Pancreas (tissue), 10 donors: Measurements from ENCODE around the gene SDHAF1. TPM values are rescaled to one million over a fixed set of nuclear protein-coding genes. Genes with fewer than 3 reads are reported as not detected.

Source experiments
- ATAC-seq, 4 donors: fragments of 200-7000 bp; cut with Tn5 transposase; one replicate each; pipeline versions ENCODE4 v1.8.0 to v1.9.1; 2020; ENCODE audit warnings: mild to moderate bottlenecking in 4 of 4, moderate library complexity in 4 of 4
- DNase-seq, 6 donors: peaks; one replicate each; pipeline ENCODE4 v3.0.0-alpha.2; 2020
- FAIRE-seq: peaks from 2 replicates; lab custom pipeline; 2012; peaks lifted over from hg19 to GRCh38; lab: Jason Lieb, UNC
- H3K27ac ChIP-seq, 4 donors: fragments of 200-600 bp; sonication (generic); 1 replicate in 3 of 4; 2 replicates in 1 of 4; pipeline versions ENCODE4 v1.5.0 to v1.8.0; 2020
- H3K27me3 ChIP-seq, 4 donors: fragments of 200-600 bp; one replicate each; pipeline ENCODE4 v1.8.0; 2021
- H3K36me3 ChIP-seq, 3 donors: fragments of 200-600 bp; sonication (generic) in 1 of 3; one replicate each; pipeline versions ENCODE4 v1.5.0 to v1.8.0; 2020 to 2021
- H3K4me1 ChIP-seq, 3 donors: fragments of 200-600 bp; one replicate each; pipeline ENCODE4 v1.8.0; 2021
- H3K4me3 ChIP-seq, 4 donors: fragments of 200-600 bp; sonication (generic) in 2 of 4; one replicate each; pipeline versions ENCODE4 v1.5.0 to v1.8.0; 2020 to 2021
- H3K9me3 ChIP-seq, 4 donors: fragments of 200-600 bp; one replicate each; pipeline ENCODE4 v1.8.0; 2021
- CTCF ChIP-seq, 4 donors: fragments of 200-600 bp; sonication (generic) in 3 of 4; IDR thresholded peaks; one replicate each; pipeline versions ENCODE4 v1.5.0 to v1.8.0; 2021; ENCODE audit warnings: antibody characterized with exemption in 4 of 4
- WGBS, 2 donors: extraction: QIAGEN DNeasy Blood & Tissue Kit; methylation state at CpG; one replicate each; pipeline ENCODE4 v1.1.7; 2013; 5-methylcytosine and 5-hydroxymethylcytosine counted together
- intact Hi-C, 3 donors: fragments of 100-400 bp; cut with DNase I; formaldehyde crosslinking; loops; one replicate each; pipeline versions ENCODE4 v1.11.1 to v1.14.2; 2022
- polyA plus RNA-seq, 2 donors: library from polyadenylated mRNA; stranded (reverse); fragments of 200-250 nt; gene quantifications; one replicate each; pipeline ENCODE4 v1.2.3, GENCODE V29; 2013
- total RNA-seq, 6 donors: library from RNA; stranded (reverse); fragmentation: NEBNext Ultra II Directional in 4 of 6; extraction: Animal tissue kit (Norgen Biotek cat#: 25700) in 4 of 6; gene quantifications; one replicate each; pipeline versions ENCODE4 v1.2.1 to v1.2.4, GENCODE V29; 2021 to 2023
- donor health status: healthy with polysubstance abuse.
- donor health status: DM: no; HTN: no; CAD: no; lungs with moderate emphysema.
- donor health status: DM: no; HTN: no; CAD: no.
- donor health status: control.
- donor health status: control.
- donor health status: Bipolar disorder and iron deficiency.
- donor health status: DM: yes; HTN: yes; CAD: no.
- donor health status: DM: no; HTN: no; CAD: no.
- donor health status: DM: no; HTN: no; CAD: no.
- donor health status: DM: yes; HTN: yes; CAD: no.

The SDHAF1 gene
- total and polyA plus RNA-seq, 8 donors: 8.7 to 21.0 (median 11.7) TPM

- FAIRE-seq (no peak), ATAC-seq (peak; percentile 58 to 72 (median 63)), DNase-seq (peak in 5 of 6 donors; percentile 58 to 89 (median 76))
- no peaks in the 10 kb centered on the region for H3K36me3 ChIP-seq
- peak overlapping the region in 3 of 4 donors; percentile 18 to 45 (median 40) for H3K4me3 ChIP-seq
- H3K9me3 ChIP-seq: no peaks in the 10 kb centered on the region
- intact Hi-C loops: no loop called here
- 0 to 1% methylated on average over 37 to 50 of the region's 50 CpGs for WGBS, 2 donors
- no peaks in the 10 kb centered on the region for H3K27me3 ChIP-seq
- H3K27ac ChIP-seq: peak overlapping the region in 3 of 4 donors; percentile 22 to 55 (median 50)
- peaks cover 0 to 4% (median 4%) of the 10 kb centered on the region in 3 donors for H3K4me1 ChIP-seq
- TF ChIP-seq CTCF (IDR thresholded peaks at IDR 0.05): no peak
Observed at GRCh38 chr19:36009220-36009619, 14.2 kb downstream of the SDHAF1 start.

DNA sequence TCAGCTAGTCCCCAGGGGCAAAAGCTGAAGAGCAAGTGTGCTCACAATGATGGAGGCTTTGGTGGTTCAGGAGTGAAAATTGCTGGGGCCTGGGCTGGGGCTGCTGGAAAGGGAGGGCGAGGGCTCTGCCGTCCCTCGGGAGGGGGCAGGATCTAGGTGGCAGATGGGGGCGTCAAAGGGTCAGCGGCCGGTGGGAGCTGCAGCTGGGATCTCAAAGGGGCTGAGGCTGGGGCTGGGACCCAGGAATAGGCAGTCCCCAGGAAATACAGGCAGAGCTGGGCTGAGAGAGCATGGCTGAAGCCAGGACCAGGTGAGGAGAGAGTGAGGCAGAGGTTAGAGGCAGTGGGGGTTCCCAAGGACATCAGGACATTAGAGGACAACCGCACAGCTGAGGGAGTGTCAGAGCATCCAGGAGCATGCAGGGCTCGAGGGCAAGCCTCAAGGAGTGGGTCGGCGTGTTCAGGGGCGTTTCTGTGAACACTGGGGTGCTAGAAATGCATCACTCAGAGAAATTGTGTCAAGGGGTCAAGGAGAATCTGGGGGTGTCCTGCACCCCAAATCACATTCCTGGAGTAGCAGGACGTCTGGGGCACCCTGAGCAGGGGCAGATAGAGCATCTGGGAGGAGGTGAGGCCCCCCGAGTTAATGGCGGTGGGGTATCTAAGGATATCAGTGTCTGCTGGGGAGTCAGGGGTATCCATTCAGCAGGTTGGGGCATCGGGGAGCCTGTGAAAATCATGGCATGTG lies 14.8 kb downstream of the SDHAF1 start:
- TF ChIP-seq CTCF (IDR thresholded peaks at IDR 0.05): no peak
- no peak for DNase-seq
- WGBS, 2 donors: 43 to 47% methylated on average over 15 of the region's 15 CpGs

DNA sequence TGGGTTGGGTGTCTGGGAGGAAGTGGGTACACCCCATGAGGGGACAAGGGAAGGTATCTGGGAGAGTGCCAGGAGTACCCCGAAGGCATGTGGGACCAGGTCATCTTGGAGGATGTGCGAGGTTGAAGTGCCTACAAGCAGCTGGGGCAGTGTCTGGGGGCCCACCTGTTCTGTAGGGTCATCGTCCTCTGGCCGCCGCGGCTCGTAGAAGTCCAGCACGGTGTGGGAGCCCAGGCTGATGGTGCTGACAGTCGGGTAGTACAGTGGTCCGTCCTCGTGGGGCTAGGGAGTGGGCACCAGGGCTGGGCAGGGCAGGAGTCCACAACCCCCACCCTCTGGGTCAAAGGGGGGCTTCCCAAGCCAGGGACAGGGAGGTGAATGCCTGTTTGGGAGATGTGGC lies 15.4 kb downstream of the SDHAF1 start:
- intact Hi-C loops: no loop called here
- Histone ChIP-seq H3K4me1 (peaks cover 0 to 4% (median 4%) of the 10 kb centered on the region in 3 donors), H3K4me3 (no peak overlapping the region), H3K9me3 (no peaks in the 10 kb centered on the region), H3K36me3 (no peaks in the 10 kb centered on the region), H3K27me3 (no peaks in the 10 kb centered on the region), H3K27ac (no peak overlapping the region)
- FAIRE-seq (no peak), DNase-seq (peak in 1 of 6 donors; percentile 73), ATAC-seq (no peak)
- no peak for TF ChIP-seq CTCF (IDR thresholded peaks at IDR 0.05)
- WGBS, 2 donors: 92 to 93% methylated on average over 11 of the region's 11 CpGs

More for the DNA sequence above, 14.8 kb downstream of the SDHAF1 start:
- ATAC-seq (no peak), FAIRE-seq (no peak)
- intact Hi-C loops: no loop called here
- Histone ChIP-seq H3K36me3 (no peaks in the 10 kb centered on the region), H3K27ac (peak overlapping the region in 1 of 4 donors; percentile 55), H3K9me3 (no peaks in the 10 kb centered on the region), H3K27me3 (no peaks in the 10 kb centered on the region), H3K4me3 (peak overlapping the region in 3 of 4 donors; percentile 18 to 45 (median 40)), H3K4me1 (peaks cover 0 to 4% (median 4%) of the 10 kb centered on the region in 3 donors)

GRCh38 chr19:36013280-36014011 lies 18.5 kb downstream of the SDHAF1 start:
- intact Hi-C loops: no loop called here
- ATAC-seq: no peak
- Histone ChIP-seq H3K27ac (peak overlapping the region in 2 of 4 donors; percentile 2 to 72), H3K36me3 (no peaks in the 10 kb centered on the region), H3K27me3 (no peaks in the 10 kb centered on the region), H3K9me3 (no peaks in the 10 kb centered on the region), H3K4me1 (peaks cover 0 to 4% (median 4%) of the 10 kb centered on the region in 3 donors), H3K4me3 (peak overlapping the region; percentile 33 to 62 (median 48))
- FAIRE-seq: no peak
- WGBS, 2 donors: 26 to 31% methylated on average over 15 of the region's 15 CpGs
- peak in 1 of 6 donors; percentile 25 for DNase-seq
- no peak for TF ChIP-seq CTCF (IDR thresholded peaks at IDR 0.05)
